GM21515 (cell line): ENCODE measurements around the gene VSIG10L2.
"Not testable (repeated sequence)": the region's sequence is repeated elsewhere in the genome, so short reads cannot be mapped to it uniquely, and the experiment has no call there.

ENCODE experiments used
- ATAC-seq: cut with Tn5 transposase; IDR thresholded peaks from one replicate; pipeline ENCODE4 v1.9.1; 2021; ENCODE audit not compliant: unreplicated experiment

VSIG10L2 gene

GRCh38 chr11:125945797-125946520, at the start of gene VSIG10L2:
VSIG10L2 (plus strand) TSS chr11:125946044; CDS start chr11:125946056, 12 bp downstream.
- no peak for ATAC-seq

GRCh38 chr11:125901872-125902271, 44.0 kb upstream of the VSIG10L2 start:
- no peak for ATAC-seq

DNA sequence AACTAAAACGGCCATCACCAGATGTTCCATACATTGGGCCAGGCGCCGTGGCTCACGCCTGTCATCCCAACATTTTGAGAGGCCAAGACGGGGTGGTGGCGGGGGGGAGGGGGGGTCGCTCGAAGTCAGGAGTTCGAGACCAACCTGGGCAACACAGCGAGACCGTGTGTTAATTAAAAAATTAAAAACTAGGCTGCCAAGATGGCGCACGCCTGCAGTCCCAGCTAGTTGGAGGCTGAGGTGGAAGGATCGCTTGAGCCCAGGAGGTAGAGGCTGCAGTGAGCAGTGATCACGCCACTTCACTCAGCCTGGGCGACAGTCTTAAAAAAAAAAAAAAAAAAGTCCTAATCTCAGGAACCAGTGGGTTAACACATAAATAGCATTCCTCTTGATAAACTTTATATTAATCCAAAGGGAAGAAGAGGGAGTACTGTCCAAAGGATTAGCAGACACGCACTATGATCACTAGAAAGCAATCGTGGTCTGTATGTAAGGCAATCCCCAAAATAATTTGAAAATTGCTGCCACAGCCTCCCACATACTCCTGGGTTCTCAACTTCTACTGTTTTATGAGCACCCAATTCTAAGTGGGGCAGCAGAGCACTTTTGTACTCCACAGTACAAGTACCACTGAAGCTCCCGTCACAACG, 43.4 kb upstream of the VSIG10L2 start:
- no peak for ATAC-seq

- ATAC-seq, result peak; percentile 97
Observed at GRCh38 chr11:125902927-125903710, 42.7 kb upstream of the VSIG10L2 start, which contains the start of gene PUS3. PUS3 (minus strand) TSS chr11:125903206; CDS start chr11:125896284, 6,922 bp downstream.

DNA sequence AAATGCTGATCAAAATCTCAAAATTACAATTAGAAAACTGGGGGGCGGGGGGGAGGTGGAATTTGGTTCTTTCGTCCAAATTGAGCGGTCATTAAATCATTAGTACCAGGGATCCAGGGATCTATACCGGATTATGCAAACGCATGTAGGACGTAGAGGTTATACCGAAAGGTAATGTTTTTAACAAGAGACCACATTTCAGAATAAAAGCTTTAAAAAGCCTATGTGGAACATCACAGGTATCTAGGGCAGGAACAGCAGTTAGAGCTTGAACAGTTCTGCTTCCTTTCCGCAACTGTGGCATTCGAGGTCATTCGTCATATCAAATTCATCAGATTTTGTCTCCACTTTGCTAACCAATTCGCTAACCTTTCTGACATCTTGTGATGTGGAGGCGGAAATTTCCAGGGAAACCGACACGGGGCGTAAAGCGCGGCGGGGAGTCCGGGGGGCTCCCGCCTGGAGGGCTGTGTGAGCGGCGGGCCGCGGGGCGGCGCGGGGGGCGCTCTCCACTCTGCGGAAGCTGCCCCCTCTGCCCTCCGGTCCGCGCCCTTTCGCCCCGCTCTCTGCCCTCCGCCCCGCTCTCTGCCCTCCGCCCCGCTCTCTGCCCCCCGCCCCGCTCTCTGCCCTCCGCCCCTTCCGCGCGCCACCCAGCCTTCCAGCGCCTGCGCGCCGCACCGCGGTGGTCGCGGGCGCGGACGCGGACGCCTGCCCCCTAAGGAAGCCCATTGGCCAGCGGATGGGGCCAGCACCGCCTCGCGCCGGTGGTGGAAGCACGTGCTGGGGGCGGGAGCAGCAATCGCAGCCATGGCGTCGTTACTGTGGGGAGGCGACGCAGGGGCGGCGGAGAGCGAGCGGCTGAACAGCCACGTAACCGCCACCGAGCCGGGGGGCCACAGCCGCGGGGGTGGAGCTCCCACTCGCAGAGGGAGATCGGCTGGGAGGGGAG, 41.9 kb upstream of the VSIG10L2 start, which contains the start of gene DDX25:
DDX25 (plus strand) TSS at position 798 of the 949 bp plus-strand sequence; CDS start at position 808, 10 bp downstream.
- no peak for ATAC-seq

GRCh38 chr11:125904678-125905077, 41.2 kb upstream of the VSIG10L2 start:
- ATAC-seq, result no peak

GRCh38 chr11:125910226-125910849, 35.5 kb upstream of the VSIG10L2 start:
- ATAC-seq, result no peak

GRCh38 chr11:125914601-125915000, 31.2 kb upstream of the VSIG10L2 start:
- not testable (repeated sequence) for ATAC-seq

- ATAC-seq, result no peak
Observed at GRCh38 chr11:125916683-125917347, 29.0 kb upstream of the VSIG10L2 start.

DNA sequence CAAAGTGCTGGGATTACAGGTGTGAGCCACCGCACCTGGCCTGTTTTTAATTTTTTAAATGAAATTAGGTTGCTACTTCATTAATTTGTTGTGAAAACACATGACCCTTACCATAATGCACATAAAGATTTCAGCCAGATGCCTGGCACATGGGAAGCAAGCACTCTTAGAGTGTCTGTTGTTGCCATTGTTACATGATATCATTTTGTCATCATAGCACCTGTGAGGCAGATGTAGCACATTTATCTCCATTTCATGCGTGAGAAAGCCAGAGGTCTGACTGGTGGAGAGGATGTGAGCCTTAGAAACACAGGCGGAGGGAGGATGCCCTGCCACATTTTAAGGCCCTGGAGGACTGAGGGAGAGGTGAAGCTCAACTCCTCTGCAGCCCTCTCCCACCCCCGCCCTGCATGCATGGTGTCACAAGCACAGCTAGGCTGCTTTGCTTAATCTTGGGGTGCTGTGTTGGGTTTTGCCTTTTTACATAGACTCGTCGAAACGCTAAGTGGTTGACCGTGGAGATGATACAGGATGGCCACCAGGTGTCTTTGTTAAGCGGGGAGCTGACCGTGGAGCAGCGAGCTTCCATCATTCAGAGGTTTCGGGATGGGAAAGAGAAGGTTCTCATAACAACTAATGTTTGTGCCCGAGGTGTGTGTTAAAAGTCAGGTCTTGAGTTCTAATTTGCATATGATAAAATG, 27.6 kb upstream of the VSIG10L2 start:
- ATAC-seq, result no peak

DNA sequence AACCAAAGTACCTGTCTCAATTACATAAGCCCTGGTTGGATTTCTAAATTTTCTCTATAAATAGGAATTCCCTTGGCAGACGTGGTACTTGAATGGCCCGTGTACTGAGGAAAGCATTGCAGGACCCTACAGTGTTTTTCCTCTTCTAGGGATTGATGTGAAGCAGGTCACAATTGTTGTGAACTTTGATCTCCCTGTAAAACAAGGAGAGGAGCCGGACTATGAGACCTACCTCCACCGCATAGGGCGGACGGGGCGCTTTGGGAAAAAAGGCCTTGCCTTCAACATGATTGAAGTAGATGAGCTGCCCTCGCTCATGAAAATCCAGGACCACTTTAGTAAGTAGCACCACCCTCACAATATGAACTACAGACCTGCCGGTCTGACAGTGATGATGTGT, 24.8 kb upstream of the VSIG10L2 start:
- ATAC-seq, result no peak

GRCh38 chr11:125922156-125922555, 23.7 kb upstream of the VSIG10L2 start:
- no peak for ATAC-seq

- no peak for ATAC-seq
Observed at GRCh38 chr11:125923012-125923579, 22.7 kb upstream of the VSIG10L2 start.

- ATAC-seq, result no peak
Observed at GRCh38 chr11:125923633-125924032, 22.2 kb upstream of the VSIG10L2 start.

DNA sequence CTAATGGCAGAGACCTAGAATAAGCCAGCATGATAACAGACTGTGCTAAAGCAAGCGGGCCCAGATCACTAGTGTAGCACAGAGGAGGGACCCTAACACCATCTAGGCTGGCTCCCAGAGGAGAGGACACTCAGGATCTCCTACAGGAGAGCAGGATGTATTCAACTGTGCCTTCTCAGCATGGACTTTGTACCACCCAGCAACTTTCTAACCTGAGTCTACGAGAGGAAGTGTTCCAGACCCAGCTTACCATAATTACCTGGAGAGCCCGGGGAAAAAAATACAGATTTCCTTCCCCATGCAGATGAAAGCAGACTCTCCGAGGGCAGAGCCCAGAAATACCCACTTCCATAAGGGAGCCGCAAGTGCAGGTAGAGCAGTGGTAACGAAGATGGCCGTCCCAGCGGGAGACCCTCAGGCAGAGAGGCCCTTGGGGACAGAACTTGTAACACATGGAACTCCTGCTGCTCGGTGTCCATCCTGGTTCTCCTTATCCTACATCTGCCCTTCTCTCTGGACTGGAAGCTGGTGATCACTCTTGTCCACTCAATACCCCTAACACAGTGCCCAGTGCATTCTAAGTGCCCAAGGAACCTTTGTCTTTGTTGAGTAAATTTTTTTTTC, 21.3 kb upstream of the VSIG10L2 start:
- no peak for ATAC-seq

DNA sequence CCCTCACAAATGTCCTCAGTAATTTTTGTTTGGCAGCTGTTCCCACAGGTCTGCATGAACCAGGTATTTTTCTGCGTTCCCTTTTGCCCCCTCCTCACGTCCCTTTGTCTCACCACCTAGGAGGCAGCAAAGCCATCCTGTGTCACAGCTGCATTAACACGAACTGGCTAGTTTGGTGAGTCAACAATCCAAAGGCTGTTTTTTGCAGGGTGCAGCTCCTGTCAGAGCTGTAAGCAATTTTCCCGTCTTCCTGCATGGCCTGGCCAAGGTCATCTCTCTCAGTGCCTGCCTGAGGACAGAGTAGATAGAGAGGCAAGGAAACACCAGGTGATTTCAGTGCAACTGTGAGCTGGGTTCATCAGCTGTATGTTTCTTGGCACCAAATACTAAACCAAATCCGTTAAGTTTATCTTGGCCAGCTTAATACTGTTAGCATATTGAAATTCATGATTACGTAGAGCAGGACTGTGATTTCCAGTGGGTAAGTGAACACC, 20.6 kb upstream of the VSIG10L2 start:
- ATAC-seq, result no peak

DNA sequence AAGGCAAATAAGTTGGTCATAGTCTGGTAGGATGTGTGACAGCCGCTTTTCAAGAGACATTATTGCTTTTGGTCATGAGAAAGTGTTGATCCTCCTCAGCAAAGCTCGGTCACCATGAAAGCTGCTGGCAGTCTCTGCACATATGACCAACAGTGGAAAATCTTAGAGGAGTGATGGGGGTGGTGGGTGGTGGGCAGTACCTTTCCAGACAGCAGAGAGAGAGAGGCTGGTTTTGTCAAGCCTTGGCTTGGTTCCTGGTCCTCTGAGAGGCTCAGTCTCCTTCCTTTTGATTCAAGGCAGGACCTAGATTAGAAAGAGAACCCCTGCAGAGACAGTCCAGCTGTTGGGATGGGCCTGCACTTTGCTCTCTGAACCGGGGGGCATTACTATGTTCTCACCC, 20.0 kb upstream of the VSIG10L2 start:
- ATAC-seq, result no peak

DNA sequence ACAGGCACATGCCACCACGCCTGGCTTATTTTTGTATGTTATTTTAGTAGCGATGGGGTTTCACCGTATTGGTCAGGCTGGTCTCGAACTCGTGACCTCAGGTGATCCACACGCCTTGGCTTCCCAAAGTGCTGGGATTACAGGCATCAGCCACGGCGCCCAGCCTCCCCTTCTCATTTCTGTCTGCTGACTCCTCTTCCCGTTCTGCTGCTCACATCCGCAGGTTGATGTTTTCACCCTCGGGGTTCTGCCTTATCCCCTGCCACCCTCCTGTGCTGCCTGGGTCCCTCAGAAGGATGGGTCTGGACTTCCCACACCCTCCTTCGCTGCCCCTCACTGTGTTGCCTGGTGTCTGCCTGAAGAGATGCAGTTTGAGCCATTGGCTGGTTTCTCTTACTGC, 19.2 kb upstream of the VSIG10L2 start:
- no peak for ATAC-seq
